Endometrial microvascular endothelial cells (primary cell): ENCODE measurements around the gene PHACTR1. TPM values are rescaled to one million over a fixed set of nuclear protein-coding genes. Genes with fewer than 3 reads are reported as not detected.

Source experiments
- in situ Hi-C: cut with HindIII; loops from 2 replicates; pipeline ENCODE4 v1.10.0; 2017; ENCODE audit warnings: low sequenced_read_pairs, low pct_unique_long_range_greater_than_20kb; ENCODE audit errors: inconsistent ontology term
- total RNA-seq: library from RNA; depleted of rRNA; stranded (reverse); fragments of >200 nt; gene quantifications from one replicate; pipeline ENCODE4 v1.2.3, GENCODE V29; 2015; ENCODE audit errors: inconsistent ontology term

PHACTR1 gene
- total RNA-seq, 1 donor from 2014 or later, result 14.6 TPM

DNA sequence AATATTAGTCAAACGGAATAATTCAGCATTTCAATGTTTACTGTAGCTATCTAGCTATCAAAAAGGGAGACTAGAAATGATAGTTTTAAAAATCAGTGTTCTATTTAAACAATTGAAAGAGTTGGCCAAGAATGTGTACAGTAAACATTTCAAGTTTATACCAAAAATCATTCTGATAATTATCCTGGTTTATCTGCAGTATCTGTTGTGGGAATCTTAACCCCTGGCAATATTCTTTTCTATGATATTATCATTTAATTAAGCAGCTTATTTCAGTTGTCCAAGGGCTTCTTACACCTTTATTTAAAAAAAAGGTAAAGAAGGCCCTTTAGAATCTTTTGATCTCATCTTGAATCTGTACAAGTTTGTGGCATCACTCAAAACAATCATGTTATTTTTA is 125.1 kb downstream of the PHACTR1 start:
- in situ Hi-C loops, result no loop called here

DNA sequence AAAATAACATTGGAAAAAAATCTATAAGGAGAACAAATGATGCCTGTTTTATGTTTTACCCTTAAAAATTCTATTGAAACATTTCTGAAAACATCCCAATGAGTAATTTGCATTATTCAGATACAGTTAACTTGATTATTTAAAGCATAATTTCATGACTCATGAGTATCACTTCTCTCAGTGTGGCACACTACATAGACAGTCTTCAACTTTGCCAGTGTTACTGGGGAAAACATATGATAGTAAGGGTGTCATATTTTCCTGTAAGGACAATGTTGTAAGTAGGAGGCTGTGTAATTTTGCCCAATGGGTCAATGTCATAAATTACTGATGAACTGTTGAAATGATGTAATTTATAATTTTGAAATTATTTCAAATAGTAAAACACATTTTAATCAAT is 125.5 kb downstream of the PHACTR1 start:
- in situ Hi-C loops, result no loop called here

DNA sequence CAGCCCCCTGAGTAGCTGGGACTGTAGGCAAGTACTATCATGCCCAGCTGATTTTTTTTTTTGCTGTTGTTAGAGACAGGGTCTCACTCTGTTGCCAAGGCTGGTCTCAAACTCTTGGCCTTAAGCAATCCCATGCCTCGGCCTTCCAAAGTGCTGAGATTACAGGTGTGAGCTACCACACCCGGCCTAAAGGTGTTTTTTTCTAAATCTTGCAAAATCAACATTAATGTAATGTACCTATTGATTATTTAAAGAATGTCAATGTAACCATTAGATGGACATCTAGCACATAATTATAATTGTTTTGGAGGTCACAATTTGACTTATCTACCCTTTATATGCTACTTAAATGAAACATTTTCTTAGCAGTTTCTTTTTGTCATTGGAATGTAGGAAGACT is 126.1 kb downstream of the PHACTR1 start:
- in situ Hi-C loops, result no loop called here

DNA sequence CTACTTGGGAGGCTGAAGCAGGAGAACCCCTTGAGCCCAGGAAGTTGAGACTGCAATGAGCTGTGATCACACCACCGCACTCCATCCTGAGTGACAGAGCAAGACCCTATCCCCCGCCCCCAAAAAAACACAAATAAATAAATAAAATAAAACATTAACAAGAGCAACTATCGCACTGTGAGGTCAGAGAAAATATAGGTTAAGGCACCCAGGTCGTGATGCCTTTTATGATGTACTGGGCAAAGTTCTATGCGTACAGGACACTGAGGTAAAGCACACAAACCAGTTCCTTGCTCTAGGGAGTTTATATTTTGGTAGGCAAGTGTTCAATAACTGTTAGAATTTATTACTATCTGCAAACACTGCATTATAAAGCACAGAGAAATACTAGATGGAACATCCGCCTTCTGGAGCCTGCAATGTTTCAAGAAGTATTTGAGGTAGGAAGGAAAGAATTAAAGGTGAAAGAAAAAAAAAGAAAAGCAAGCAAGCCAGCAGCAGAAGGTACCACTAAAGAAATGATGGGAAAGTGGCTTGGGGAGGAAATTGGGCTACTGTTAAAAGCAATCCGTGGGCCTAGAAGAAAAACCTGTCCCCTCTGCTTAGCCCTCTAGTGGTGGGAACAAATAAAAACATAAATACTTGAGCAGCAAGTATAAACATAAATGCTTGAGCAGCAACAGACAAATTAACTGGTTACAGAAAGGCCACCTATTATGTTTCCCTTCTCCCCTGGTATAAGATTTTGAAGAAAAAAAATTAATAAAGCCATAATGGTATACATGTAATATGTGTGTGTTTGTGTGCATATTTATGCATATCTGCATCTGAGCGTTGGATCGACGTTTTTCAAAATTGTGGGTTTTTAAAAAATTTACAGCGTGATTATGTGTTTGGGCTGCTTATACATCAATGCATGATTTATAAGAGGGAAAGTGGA is 128.0 kb downstream of the PHACTR1 start:
- in situ Hi-C loops, result no loop called here

DNA sequence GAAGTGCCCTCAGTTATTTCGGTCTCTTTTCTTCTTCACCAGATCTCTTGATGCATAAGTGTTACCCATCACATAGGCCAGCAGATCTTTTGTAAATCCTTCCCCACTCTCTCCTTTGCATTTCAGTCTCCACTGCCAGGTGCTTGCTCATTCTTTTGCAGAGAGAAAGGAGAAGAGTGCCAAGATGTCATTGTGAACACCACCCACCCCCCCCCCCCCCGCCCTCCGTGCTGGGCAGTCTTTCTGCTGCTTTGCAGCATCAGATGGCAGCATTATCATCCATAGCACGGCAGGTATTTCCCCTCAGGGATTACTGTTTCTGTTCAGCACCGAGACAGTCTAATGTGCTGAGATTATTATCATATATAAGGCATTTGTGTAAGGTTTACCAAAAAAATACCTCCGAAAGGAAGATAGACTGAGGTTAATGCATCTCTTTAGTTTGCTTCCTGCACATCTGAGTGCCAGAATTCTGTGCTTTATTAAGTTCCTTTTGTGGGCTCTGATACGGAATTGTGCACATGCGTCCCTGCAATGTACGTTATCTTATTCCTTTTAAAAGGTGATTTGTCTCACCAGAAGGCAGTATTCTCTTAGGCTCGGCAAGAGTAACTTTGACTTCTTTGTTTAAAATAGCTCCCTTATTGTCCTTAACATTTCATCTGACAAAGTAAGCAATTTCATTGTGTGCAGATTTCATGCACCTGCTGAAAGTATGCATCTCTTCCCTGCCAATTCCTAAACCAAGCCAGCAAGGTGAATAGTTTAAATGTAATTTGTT is 128.8 kb downstream of the PHACTR1 start:
- in situ Hi-C loops, result no loop called here

DNA sequence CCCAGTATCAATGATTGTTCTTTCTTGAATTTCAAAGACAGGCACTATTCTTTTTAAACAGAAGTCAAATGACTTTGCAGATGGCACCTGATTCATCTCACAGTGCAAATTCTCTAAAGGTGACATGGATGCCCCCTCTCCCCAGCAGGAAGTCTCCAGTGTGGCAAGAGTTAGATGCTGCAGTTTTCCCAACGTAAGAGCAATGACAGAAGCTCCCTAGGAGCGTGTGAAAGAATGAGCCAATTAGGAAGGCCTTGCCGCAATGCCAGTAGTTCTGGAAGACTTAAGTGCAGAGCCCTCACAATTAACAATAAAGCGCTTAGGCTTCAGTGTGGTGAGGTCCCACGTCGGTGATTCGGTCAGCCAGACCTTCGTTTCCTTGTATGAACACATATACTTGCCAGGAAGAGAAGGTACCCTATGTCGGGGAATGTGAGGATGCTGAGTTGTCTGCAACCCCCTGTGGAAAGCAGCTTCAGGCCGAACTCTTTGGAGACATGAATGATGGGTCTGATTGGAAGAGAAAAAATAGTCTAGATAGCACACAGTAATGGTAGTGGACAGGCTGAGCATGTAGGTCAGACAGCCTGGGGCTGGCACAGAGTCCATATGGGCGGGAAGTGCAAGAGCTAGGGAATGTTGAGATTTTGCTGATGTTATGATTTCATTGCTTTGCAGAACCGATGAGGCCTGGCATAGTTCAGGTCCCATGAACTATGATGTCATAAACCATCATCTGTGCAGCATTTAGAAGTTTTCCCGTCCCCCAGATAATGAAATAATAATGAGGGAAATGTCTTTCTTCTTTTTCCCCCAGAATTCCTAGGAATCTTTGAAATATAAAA is 132.6 kb downstream of the PHACTR1 start:
- in situ Hi-C loops, result no loop called here

DNA sequence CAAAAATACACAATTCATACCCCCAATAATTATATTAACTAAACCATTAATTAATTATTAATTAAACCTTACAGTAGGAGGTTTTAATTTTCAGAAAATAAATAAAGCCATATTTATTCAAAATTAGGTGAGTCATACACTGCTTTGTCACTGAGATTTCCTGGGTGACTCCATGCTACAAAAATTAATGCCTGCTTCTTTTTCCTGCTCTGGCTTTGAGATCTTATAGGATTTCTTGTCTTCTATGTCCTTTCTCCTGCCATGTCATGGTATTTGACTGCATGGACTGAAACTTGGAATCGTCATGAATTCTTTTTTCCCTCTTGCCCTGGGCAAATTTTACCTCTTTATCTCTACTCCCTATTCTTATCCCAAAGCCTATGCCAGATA is 133.2 kb downstream of the PHACTR1 start:
- in situ Hi-C loops, result no loop called here

DNA sequence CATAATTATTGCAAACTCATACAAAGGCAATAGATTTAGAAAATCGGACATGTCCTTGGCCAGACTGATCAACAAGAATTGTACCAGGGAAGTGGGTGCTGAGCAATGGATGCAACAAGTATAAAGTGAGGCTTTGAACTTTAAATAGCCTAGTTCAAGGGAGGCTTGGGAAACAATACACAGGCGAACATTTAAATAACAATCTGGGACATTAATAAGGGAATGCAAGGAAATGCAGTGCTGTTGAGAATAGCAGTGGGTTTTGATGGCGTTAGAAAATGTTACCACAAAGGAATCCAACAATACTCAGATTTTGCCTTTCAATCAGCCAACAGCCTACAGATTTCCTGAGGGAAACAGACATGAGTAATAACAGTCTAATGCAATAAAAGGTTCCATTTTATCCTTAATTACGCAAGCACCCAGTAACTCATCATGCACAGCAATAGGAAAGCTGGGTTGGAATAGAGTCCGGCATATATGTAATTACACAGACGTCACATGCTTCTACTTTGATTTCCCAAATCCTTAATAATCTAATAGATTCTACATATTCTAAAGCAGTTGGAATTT is 134.6 kb downstream of the PHACTR1 start:
- in situ Hi-C loops, result no loop called here

DNA sequence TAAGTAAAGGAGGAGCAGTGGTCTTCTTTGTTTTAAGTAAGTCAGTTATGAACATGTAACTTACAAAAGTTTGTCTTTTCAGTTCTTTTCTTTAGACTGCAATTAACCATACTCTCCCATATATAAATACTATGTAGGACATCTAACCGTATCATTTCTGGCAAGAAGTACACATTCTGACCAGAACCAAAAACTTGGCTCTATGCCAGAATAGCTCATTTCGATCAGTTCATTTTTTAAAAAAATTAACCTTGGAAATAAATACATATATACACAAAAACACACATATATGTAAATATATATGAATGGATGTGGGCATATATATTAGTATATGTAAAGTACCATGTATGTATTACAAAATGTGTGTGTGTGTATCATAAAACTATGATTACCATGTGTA is 145.0 kb downstream of the PHACTR1 start:
- in situ Hi-C loops, result no loop called here

DNA sequence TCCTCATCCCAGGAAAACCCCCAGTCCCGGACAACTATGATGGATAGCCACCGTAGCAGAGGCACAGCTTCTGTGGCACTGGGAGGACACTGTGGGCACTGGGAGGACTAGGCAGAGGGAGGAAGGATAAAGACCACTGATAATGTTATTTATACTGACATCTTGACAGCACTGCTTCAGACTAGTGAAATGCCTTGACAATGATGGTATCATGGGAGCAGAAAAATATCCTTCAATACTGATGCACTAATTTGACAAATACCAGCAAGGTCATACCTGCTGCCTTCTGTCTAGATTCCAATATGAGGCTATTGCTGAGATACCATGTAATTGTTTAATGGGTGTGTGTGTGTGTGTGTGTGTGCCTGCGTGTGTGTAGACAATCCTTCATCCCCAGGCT is 148.6 kb downstream of the PHACTR1 start:
- in situ Hi-C loops, result no loop called here

DNA sequence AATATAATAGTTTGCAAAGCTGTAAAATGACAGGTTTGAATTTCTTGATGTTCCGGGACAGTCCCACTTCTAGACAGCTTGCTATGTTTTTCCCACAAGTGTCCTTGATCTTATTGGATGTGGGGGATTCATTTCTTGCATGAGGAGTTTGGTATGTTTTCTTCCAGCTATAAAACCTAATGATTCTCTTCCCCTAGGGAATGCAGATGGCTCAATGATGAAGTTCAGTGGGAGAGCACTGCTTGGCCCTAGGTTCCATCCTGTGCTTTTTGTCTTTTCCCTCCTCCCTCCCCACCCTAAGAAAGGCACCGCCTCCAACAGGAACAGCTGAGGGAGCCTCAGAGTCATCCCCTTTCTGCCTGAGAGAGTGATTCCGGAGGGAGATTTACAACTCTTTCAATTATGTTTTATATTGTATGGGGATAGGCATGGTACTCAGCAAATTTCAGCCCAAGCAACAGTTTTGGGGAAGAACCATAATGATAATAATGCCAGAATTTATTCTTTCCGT is 149.2 kb downstream of the PHACTR1 start:
- in situ Hi-C loops, result no loop called here

DNA sequence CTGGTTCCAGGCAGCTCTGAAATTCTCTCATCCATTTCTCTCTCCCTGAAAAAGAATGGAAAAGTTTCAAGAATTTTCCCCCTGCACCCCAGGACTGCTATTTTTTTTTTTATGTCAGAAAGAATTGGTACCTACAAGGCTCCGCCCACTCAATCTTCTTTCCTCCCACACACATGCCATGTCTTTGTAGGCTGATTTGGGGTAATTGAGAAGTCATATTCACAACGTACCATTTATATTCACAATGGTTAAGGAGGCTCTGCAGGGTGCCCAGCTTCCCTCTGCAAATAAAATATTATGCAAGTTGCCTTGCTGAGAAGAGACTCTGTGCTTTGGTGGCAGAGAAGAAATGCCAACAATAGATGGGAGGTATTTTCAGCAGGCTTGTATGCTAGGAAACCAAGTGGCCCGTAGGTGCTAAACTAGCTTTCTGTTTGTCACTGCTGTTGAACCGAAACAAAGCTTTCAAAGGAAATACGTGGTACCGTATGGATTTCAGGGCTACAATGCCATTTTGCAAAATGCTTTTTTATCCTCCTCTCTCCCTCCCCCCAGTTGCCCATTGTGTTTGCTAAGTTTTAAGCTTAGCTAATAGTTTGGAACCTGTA is 150.0 kb downstream of the PHACTR1 start:
- in situ Hi-C loops, result no loop called here

DNA sequence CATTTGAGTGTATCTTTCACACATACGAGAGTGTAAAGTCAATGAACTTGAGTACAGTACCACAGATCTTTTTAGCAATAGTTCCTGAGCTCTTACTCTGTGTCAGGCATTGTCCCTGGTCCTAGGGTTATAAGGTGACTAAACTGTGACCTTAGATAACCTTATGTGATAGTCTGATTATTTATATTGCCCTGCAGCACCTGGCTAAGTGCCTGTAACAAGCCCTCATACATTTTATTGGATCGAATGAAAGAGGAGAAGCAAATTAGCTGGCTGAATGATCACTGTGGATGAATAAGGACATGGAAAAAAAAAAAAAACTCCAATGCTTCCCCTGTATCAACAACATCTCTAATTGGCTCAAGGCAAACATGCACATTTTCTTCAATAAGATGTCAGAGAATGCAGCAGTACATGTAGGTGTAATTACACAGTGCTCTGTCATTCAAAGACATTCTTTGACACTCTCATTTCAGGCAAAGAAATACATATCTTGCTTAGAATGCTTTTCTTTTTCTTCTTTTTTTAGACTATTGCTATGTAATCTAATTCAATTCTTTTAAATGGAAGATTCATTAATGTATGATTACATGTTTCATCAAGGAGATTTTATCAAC is 153.4 kb downstream of the PHACTR1 start:
- in situ Hi-C loops, result no loop called here

DNA sequence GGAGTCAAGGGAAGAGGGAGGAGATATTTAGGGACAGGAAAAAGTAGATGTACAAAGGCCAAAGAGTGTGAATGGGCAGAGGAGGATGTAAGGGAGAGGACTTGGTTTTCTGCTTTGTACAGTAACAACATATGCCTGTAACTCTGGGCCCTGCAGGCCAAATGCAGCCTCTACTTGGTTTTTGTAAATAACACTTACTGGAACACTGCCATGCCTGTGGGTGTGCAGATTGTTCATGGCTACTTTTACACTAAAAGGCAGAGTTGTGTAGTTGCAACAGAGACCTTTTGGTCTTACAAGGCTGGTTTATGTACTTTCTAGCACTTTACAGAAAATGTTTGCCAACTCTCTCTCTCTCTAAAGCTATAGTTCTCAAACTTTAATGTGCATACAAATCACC is 157.1 kb downstream of the PHACTR1 start:
- in situ Hi-C loops, result no loop called here

DNA sequence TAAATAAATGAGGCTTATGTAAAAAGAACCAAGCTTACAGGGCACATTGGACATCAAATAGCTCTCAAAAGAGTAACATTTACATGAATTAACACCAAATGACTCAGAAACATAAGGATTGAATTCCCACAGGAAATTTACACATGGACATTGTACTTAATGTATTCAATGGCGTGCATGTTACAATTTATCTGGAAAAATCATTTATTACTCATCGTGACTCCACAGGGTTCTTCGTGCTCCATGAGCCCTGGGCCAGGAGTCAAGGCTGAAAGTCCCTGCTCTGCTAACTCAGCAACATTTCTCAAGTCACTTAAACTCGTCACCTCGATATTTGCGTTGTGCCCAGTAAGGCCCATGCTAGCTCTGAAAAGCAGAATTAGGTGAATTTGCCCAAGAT is 158.5 kb downstream of the PHACTR1 start:
- in situ Hi-C loops, result no loop called here

DNA sequence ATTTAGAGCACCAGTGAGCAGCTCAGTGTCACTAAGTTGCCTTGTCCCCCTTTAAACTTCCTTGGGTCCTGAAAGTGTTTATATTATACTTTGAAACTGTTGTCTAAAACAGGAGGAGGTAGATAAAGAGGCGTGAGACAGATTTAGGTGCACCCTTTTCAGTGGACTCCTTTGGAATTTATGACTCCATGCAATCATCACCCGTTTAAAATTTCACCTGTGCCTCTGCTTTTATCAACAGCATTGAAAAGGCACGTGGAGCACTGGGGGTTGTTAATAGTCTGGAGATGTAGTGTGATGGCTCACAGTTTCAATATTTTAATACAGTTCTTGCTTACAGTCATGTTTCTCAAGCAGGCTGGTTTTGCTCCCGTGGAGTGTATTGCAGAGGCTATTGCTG is 162.2 kb downstream of the PHACTR1 start:
- in situ Hi-C loops, result no loop called here

DNA sequence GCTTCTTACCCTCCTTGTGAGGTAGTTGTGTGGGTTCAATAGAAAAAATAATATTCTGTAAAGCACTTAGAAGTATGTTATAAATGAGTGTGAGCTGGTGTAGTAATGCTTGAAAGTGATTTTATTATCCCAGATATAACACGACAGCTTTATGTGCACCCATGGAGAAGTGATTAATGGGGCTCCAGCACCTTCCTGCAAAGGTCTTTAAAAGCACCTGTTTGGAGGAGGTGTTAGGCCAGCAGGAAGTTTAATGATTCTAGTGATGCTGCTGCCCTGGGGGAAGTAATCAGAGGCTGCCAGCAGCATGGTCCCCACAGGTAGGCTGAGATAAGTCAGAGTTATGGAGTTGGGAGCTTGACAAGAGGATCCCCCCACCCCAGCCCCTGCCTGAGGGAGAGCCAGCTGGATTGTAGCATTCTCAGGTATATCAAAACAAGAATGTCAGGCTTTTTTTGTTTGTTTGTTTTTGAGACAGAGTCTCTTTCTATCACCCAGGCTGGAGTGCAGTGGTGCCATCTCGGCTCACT is 166.3 kb downstream of the PHACTR1 start:
- in situ Hi-C loops, result no loop called here

DNA sequence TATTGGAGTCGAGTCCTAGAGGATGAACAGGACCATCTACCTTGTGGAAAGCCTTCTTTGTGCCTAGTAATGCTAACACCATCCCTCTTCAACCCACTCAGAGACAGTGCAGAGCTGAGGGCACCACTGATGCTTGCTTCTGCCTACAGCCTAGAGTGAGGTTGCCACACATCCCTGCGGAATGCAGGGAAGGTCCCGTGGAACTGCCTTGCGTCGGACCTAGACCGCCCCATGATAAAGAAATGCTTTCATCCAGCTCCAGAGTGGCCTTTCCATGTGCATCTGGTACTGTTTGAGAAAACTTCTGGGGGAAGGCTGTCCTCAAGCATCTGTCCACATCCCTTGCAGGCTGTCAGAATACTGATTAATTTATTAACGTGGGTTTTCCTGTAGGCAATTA is 168.4 kb downstream of the PHACTR1 start:
- in situ Hi-C loops, result no loop called here
